ENCODE results near the gene IRF4. TPM values are rescaled to one million over a fixed set of nuclear protein-coding genes. Genes with fewer than 3 reads are reported as not detected.

The IRF4 gene
- total and polyA plus RNA-seq, 2 donors (not counting 1 experiment from before 2014, with no cell fraction given), result 75.7 to 142 TPM

DNA sequence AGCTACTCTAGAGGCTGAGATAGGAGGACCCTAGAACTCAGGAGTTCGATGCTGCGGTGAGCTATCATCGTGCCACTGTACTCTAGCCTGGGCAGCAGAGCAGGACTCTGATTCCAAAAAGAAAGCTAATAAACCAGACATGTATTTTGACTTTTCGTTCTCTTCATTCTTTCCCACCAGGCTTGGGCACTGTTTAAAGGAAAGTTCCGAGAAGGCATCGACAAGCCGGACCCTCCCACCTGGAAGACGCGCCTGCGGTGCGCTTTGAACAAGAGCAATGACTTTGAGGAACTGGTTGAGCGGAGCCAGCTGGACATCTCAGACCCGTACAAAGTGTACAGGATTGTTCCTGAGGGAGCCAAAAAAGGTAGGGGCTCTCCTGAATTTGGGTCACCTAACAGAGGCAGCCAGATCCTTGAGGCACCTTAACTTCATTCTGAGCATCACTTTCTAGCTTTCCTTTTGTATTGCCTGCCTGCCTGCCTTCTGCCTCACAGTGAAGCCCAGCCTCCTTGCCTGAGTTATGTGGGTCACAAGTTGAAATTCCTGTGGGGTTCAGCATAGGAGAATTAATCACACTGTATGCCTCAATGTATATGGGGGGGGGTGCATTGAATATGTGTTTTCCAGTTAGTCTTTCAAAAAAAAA, 3.2 kb downstream of the IRF4 start:
- Histone ChIP-seq H3K4me3 (ENCODE audit: control extremely low read depth in 1 of 5, extremely low read depth in 1 of 5, insufficient read depth in 1 of 5, low read depth in 2 of 5, low read length in 4 of 5) (no peak overlapping the region), H4K20me1 (ENCODE audit: control insufficient read depth, insufficient read depth, low read length, poor library complexity, severe bottlenecking) (peaks cover 67% of the 10 kb centered on the region), H3K27ac (ENCODE audit: low read length in 2 of 2) (peak overlapping the region in 1 of 2 donors; percentile 60), H3K4me1 (ENCODE audit: control insufficient read depth in 2 of 2, insufficient read depth in 2 of 2, low read length in 2 of 2) (peaks cover 57 to 66% of the 10 kb centered on the region in 2 donors), H3K4me2 (replicated peaks; ENCODE audit: low read depth, low read length, poor library complexity, severe bottlenecking) (peak overlapping the region; percentile 91), H3K36me3 (replicated peaks in 1 of 2; ENCODE audit: control extremely low read depth in 1 of 2, control insufficient read depth in 1 of 2, extremely low read depth in 1 of 2, insufficient read depth in 2 of 2, low read length in 1 of 2) (peaks cover 7 to 59% of the 10 kb centered on the region in 2 experiments), H3K27me3 (replicated peaks in 1 of 4; ENCODE audit: control extremely low read depth in 1 of 4, control insufficient read depth in 3 of 4, insufficient read depth in 4 of 4, low read length in 3 of 4) (no peaks in the 10 kb centered on the region), H3K79me2 (ENCODE audit: control insufficient read depth, insufficient read depth, low read length) (peaks cover 72% of the 10 kb centered on the region), H2AFZ (ENCODE audit: insufficient read depth, low read depth, low read length, poor library complexity, severe bottlenecking) (no peak overlapping the region), H3K9me3 (ENCODE audit: control extremely low read depth in 1 of 3, control insufficient read depth in 2 of 3, insufficient read depth in 1 of 3, low read length in 2 of 3) (no peaks in the 10 kb centered on the region), H3K9ac (ENCODE audit: low read length) (no peak overlapping the region)
- Mint-ChIP-seq H3K4me1 (peaks cover 68% of the 10 kb centered on the region), H3K9me3 (ENCODE audit: insufficient read depth) (no peaks in the 10 kb centered on the region), H3K27me3 (no peaks in the 10 kb centered on the region), H3K4me3 (peak overlapping the region; percentile 77), H3K27ac (peak overlapping the region; percentile 71)
- WGBS (ENCODE audit: insufficient coverage), result 94% methylated on average over 13 of the region's 13 CpGs
- ATAC-seq (ENCODE audit: low read depth) (no peak), DNase-seq (no peak)
- TF ChIP-seq EZH2 (IDR thresholded peaks at IDR 0.05; ENCODE audit: borderline replicate concordance, insufficient read depth, low read depth, low read length, poor library complexity, severe bottlenecking), result no peak
- TF ChIP-seq, protein P1, sequence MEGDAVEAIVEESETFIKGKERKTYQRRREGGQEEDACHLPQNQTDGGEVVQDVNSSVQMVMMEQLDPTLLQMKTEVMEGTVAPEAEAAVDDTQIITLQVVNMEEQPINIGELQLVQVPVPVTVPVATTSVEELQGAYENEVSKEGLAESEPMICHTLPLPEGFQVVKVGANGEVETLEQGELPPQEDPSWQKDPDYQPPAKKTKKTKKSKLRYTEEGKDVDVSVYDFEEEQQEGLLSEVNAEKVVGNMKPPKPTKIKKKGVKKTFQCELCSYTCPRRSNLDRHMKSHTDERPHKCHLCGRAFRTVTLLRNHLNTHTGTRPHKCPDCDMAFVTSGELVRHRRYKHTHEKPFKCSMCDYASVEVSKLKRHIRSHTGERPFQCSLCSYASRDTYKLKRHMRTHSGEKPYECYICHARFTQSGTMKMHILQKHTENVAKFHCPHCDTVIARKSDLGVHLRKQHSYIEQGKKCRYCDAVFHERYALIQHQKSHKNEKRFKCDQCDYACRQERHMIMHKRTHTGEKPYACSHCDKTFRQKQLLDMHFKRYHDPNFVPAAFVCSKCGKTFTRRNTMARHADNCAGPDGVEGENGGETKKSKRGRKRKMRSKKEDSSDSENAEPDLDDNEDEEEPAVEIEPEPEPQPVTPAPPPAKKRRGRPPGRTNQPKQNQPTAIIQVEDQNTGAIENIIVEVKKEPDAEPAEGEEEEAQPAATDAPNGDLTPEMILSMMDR (IDR thresholded peaks at IDR 0.05), result no peak
- ChIA-PET CTCF (interaction anchor here (1.1 to 8.8 kb wide), 5 partner anchors 10 to 204 kb away, joined by 3 to 72 read pairs (median 7); no protein-coding TSS in a partner anchor), POLR2A (interaction anchor here (0.6 to 5.0 kb wide), 5 partner anchors 10 to 175 kb away, joined by 3 to 35 read pairs (median 4); no protein-coding TSS in a partner anchor)
- intact Hi-C loops (cut with micrococcal nuclease), result loop anchor here (5.0 kb wide), 3 partner anchors 57 to 988 kb away; no protein-coding TSS in a partner anchor

All from B cell (primary cell).